ENCODE measurements around the gene RASA4. TPM values are rescaled to one million over a fixed set of nuclear protein-coding genes. Genes with fewer than 3 reads are reported as not detected.
"Not testable (repeated sequence)": the region's sequence is repeated elsewhere in the genome, so short reads cannot be mapped to it uniquely, and the experiment has no call there.

RASA4 gene
- polyA plus RNA-seq, 1 donor (not counting 4 experiments of a cell fraction or from before 2014, with no cell fraction given): 1.1 TPM

DNA sequence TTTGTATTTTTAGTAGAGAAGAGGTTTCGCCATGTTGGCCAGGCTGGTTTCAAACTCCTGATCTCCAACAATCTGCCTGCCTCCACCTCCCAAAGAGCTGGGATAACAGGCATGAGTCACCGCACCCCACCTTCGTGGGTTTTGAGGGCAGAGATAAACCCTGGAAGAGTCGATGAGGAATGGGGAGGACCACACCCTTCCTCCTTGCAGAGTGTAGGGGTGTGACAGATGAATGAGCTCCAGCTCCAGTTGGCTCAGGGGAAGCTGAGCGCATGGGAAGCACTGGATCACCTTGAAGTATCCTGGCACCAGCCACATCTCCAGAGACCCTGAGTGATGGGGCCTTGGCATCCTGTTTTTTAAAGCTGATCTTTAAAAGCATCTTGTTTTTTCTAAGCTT is 33.1 kb downstream of the RASA4 start:
- FAIRE-seq; H3K4me3 ChIP-seq (ENCODE audit: control insufficient read depth in 2 of 3, extremely low read depth in 1 of 3, insufficient read depth in 2 of 3, low read depth in 1 of 3, low read length in 3 of 3); dilution Hi-C loops (cut with MboI; ENCODE audit: extremely low pct_ligation_motif_present, low sequenced_read_pairs): not testable (repeated sequence)

DNA sequence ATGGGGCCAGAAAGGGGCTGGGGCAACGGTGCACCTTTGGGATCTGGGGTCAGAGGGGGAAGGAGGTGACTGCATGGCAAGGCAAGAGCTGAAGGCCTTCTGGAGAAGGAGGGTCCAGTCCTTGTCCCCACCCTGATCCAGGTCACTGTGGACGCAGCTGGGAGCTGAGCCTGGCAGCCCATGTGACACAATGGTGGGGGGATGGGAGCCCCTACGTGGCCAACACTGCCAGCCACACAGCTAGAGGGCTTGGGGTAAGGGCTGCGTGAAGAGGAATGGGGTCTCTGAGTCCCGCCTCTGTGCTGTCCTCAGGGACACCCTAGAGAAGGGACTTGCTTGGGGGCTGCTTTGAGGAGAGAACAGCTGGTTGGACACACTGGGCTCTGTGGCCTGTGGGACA is 34.8 kb downstream of the RASA4 start:
- H3K27ac ChIP-seq (ENCODE audit: control insufficient read depth, insufficient read depth, low read length); H3K36me3 ChIP-seq (ENCODE audit: control insufficient read depth in 2 of 2, extremely low read depth in 1 of 2, insufficient read depth in 2 of 2, low read length in 2 of 2); H3K4me3 ChIP-seq (ENCODE audit: control insufficient read depth in 2 of 3, extremely low read depth in 1 of 3, insufficient read depth in 2 of 3, low read depth in 1 of 3, low read length in 3 of 3); dilution Hi-C loops (cut with MboI; ENCODE audit: extremely low pct_ligation_motif_present, low sequenced_read_pairs); H3K4me1 ChIP-seq (ENCODE audit: control insufficient read depth, extremely low read depth, insufficient read depth, low read length); FAIRE-seq; H2AFZ ChIP-seq (ENCODE audit: control insufficient read depth, low read length); H3K79me2 ChIP-seq (ENCODE audit: control insufficient read depth, insufficient read depth, low read length); H3K27me3 ChIP-seq (ENCODE audit: control insufficient read depth, extremely low read depth, insufficient read depth, low read length); H3K9me1 ChIP-seq (ENCODE audit: control insufficient read depth, extremely low read depth, insufficient read depth, low read length); H3K4me2 ChIP-seq (ENCODE audit: control insufficient read depth, extremely low read depth, insufficient read depth, low read depth, low read length); H3K9me3 ChIP-seq (ENCODE audit: control insufficient read depth, low read depth, low read length); H3K9ac ChIP-seq (ENCODE audit: control insufficient read depth, extremely low read depth, insufficient read depth, low read length); DNase-seq (ENCODE audit: low read depth, low spot score); H4K20me1 ChIP-seq (ENCODE audit: control insufficient read depth, extremely low read depth, insufficient read depth, low read length): not testable (repeated sequence)

More for the DNA sequence above, 33.1 kb downstream of the RASA4 start:
- H3K9ac ChIP-seq (ENCODE audit: control insufficient read depth, extremely low read depth, insufficient read depth, low read length); H3K4me1 ChIP-seq (ENCODE audit: control insufficient read depth, extremely low read depth, insufficient read depth, low read length); DNase-seq (ENCODE audit: low read depth, low spot score); H4K20me1 ChIP-seq (ENCODE audit: control insufficient read depth, extremely low read depth, insufficient read depth, low read length); H3K79me2 ChIP-seq (ENCODE audit: control insufficient read depth, insufficient read depth, low read length); H2AFZ ChIP-seq (ENCODE audit: control insufficient read depth, low read length); H3K27me3 ChIP-seq (ENCODE audit: control insufficient read depth, extremely low read depth, insufficient read depth, low read length); H3K4me2 ChIP-seq (ENCODE audit: control insufficient read depth, extremely low read depth, insufficient read depth, low read depth, low read length); H3K27ac ChIP-seq (ENCODE audit: control insufficient read depth, insufficient read depth, low read length); H3K9me1 ChIP-seq (ENCODE audit: control insufficient read depth, extremely low read depth, insufficient read depth, low read length); H3K36me3 ChIP-seq (ENCODE audit: control insufficient read depth in 2 of 2, extremely low read depth in 1 of 2, insufficient read depth in 2 of 2, low read length in 2 of 2); H3K9me3 ChIP-seq (ENCODE audit: control insufficient read depth, low read depth, low read length): not testable (repeated sequence)

DNA sequence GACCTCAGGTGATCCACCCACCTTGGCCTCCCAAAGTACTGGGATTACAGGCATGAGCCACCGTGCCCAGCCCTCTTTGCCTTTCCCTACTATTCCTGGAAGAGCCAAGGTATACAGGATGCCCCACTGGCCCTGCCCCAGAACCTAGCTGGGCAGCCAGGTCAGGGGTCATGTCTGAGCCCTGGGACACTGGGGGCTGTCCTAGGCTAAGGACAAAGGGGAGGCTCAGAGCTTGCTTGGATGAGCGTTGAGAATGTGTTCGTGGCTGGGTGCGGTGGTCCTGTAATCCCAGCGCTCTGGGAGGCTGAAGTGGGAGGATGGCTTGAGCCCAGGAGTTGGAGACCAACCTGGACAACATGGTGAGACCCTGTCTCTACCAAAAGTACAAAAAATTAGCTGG is 38.1 kb downstream of the RASA4 start:
- FAIRE-seq; H3K9ac ChIP-seq (ENCODE audit: control insufficient read depth, extremely low read depth, insufficient read depth, low read length); dilution Hi-C loops (cut with MboI; ENCODE audit: extremely low pct_ligation_motif_present, low sequenced_read_pairs); H3K27ac ChIP-seq (ENCODE audit: control insufficient read depth, insufficient read depth, low read length); H2AFZ ChIP-seq (ENCODE audit: control insufficient read depth, low read length); H3K4me1 ChIP-seq (ENCODE audit: control insufficient read depth, extremely low read depth, insufficient read depth, low read length); H3K4me2 ChIP-seq (ENCODE audit: control insufficient read depth, extremely low read depth, insufficient read depth, low read depth, low read length); DNase-seq (ENCODE audit: low read depth, low spot score); H3K4me3 ChIP-seq (ENCODE audit: control insufficient read depth in 2 of 3, extremely low read depth in 1 of 3, insufficient read depth in 2 of 3, low read depth in 1 of 3, low read length in 3 of 3); H3K27me3 ChIP-seq (ENCODE audit: control insufficient read depth, extremely low read depth, insufficient read depth, low read length); H3K9me1 ChIP-seq (ENCODE audit: control insufficient read depth, extremely low read depth, insufficient read depth, low read length); H3K36me3 ChIP-seq (ENCODE audit: control insufficient read depth in 2 of 2, extremely low read depth in 1 of 2, insufficient read depth in 2 of 2, low read length in 2 of 2); H4K20me1 ChIP-seq (ENCODE audit: control insufficient read depth, extremely low read depth, insufficient read depth, low read length); H3K79me2 ChIP-seq (ENCODE audit: control insufficient read depth, insufficient read depth, low read length); H3K9me3 ChIP-seq (ENCODE audit: control insufficient read depth, low read depth, low read length): not testable (repeated sequence)

DNA sequence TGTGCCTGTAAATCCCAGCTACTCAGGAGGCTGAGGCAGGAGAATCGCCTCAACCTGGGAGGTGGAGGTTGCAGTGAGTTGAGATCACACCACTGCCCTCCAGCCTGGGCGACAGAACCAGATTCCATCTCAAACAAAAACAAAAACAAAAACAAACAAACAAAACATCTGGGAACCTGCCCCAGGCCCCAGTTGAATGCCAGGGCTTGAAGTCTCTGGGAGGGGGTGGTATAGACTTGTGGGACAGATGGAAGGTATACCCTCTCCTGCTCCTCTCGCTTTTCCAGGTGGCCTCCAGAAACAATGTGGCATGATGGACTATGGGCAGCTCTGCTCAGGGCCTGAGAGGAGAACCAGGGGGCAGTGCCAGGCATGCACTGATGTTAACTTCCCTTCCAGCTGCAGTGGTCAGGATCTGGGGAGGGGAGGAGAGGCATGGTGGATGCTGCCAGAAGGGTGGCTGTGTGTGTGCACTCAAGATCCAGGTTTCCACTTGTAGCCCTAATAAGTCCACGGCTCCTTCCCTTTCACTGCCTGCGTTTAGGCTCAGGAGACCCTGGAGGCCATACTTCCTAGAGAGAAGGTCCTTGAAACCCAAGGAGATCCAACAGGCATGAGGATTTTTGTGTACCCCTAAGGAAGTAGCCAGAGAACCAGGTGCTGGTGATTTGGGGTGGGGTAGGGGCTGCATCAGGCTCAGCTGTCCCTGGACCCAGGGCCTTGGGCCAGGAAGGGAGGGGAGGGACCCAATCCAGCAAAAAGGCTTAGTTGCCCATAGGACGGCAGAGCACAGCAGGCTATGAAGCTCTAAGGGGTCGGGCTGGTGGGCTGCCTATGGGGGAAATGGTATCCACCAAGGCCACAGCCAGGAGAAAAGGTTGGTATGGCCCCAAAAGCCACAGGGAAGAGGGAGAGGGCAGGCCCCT is 39.0 kb downstream of the RASA4 start:
- dilution Hi-C loops (cut with MboI; ENCODE audit: extremely low pct_ligation_motif_present, low sequenced_read_pairs); H3K4me2 ChIP-seq (ENCODE audit: control insufficient read depth, extremely low read depth, insufficient read depth, low read depth, low read length); DNase-seq (ENCODE audit: low read depth, low spot score); H3K27me3 ChIP-seq (ENCODE audit: control insufficient read depth, extremely low read depth, insufficient read depth, low read length); H3K4me1 ChIP-seq (ENCODE audit: control insufficient read depth, extremely low read depth, insufficient read depth, low read length); H3K36me3 ChIP-seq (ENCODE audit: control insufficient read depth in 2 of 2, extremely low read depth in 1 of 2, insufficient read depth in 2 of 2, low read length in 2 of 2); H3K27ac ChIP-seq (ENCODE audit: control insufficient read depth, insufficient read depth, low read length); H3K9ac ChIP-seq (ENCODE audit: control insufficient read depth, extremely low read depth, insufficient read depth, low read length); H3K9me1 ChIP-seq (ENCODE audit: control insufficient read depth, extremely low read depth, insufficient read depth, low read length); H3K79me2 ChIP-seq (ENCODE audit: control insufficient read depth, insufficient read depth, low read length); H4K20me1 ChIP-seq (ENCODE audit: control insufficient read depth, extremely low read depth, insufficient read depth, low read length); FAIRE-seq; H3K4me3 ChIP-seq (ENCODE audit: control insufficient read depth in 2 of 3, extremely low read depth in 1 of 3, insufficient read depth in 2 of 3, low read depth in 1 of 3, low read length in 3 of 3); H3K9me3 ChIP-seq (ENCODE audit: control insufficient read depth, low read depth, low read length); H2AFZ ChIP-seq (ENCODE audit: control insufficient read depth, low read length): not testable (repeated sequence)

DNA sequence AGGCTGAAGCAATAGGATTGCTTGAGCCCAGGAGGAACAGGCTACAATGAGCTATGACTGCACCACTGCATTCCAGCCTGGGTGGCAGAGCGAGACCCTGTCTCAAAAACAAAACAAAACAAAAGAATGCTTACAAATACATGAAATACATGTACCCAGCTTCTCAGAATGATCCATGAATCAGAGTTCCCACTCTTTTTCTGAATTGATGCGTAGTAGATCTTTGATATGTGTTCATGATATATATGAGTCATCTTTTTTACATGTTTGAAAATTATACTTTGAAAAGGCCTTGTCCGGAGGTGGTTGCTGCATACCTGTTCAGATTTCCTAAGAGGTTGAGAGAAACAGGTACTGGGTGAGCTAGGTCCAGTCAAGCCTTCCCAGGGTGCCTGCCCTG is 40.2 kb downstream of the RASA4 start:
- H3K36me3 ChIP-seq (ENCODE audit: control insufficient read depth in 2 of 2, extremely low read depth in 1 of 2, insufficient read depth in 2 of 2, low read length in 2 of 2); H3K9me3 ChIP-seq (ENCODE audit: control insufficient read depth, low read depth, low read length); DNase-seq (ENCODE audit: low read depth, low spot score); H3K27ac ChIP-seq (ENCODE audit: control insufficient read depth, insufficient read depth, low read length); H3K79me2 ChIP-seq (ENCODE audit: control insufficient read depth, insufficient read depth, low read length); H3K9ac ChIP-seq (ENCODE audit: control insufficient read depth, extremely low read depth, insufficient read depth, low read length); H3K4me3 ChIP-seq (ENCODE audit: control insufficient read depth in 2 of 3, extremely low read depth in 1 of 3, insufficient read depth in 2 of 3, low read depth in 1 of 3, low read length in 3 of 3); H3K4me1 ChIP-seq (ENCODE audit: control insufficient read depth, extremely low read depth, insufficient read depth, low read length); dilution Hi-C loops (cut with MboI; ENCODE audit: extremely low pct_ligation_motif_present, low sequenced_read_pairs); H3K27me3 ChIP-seq (ENCODE audit: control insufficient read depth, extremely low read depth, insufficient read depth, low read length); H4K20me1 ChIP-seq (ENCODE audit: control insufficient read depth, extremely low read depth, insufficient read depth, low read length); FAIRE-seq; H2AFZ ChIP-seq (ENCODE audit: control insufficient read depth, low read length); H3K9me1 ChIP-seq (ENCODE audit: control insufficient read depth, extremely low read depth, insufficient read depth, low read length); H3K4me2 ChIP-seq (ENCODE audit: control insufficient read depth, extremely low read depth, insufficient read depth, low read depth, low read length): not testable (repeated sequence)
